Skeletal muscle tissue (tissue), 4 donors: ENCODE measurements around the gene LENEP. TPM values are rescaled to one million over a fixed set of nuclear protein-coding genes. Genes with fewer than 3 reads are reported as not detected.

ENCODE experiments used
- H3K27ac ChIP-seq: one replicate; pipeline ENCODE4 v1.7.0; 2013; ENCODE audit warnings: mild to moderate bottlenecking, low read depth, low read length, inconsistent platforms
- H3K27me3 ChIP-seq, 3 donors: one replicate each; pipeline ENCODE4 v1.7.0; 2013; ENCODE audit warnings: low read length in 3 of 3; ENCODE audit not compliant: control insufficient read depth in 3 of 3, insufficient read depth in 3 of 3
- H3K36me3 ChIP-seq, 3 donors: one replicate each; pipeline ENCODE4 v1.7.0; 2013; ENCODE audit warnings: low read length in 3 of 3; ENCODE audit not compliant: control insufficient read depth in 3 of 3, insufficient read depth in 3 of 3
- H3K4me1 ChIP-seq, 3 donors: one replicate each; pipeline ENCODE4 v1.7.0; 2013; ENCODE audit warnings: low read length in 3 of 3, mild to moderate bottlenecking in 3 of 3; ENCODE audit not compliant: control insufficient read depth in 3 of 3, insufficient read depth in 3 of 3
- H3K4me3 ChIP-seq, 3 donors: one replicate each; pipeline ENCODE4 v1.7.0; 2013; ENCODE audit warnings: low read length in 3 of 3
- H3K9ac ChIP-seq, 3 donors: one replicate each; pipeline ENCODE4 v1.7.0; 2013; ENCODE audit warnings: low read length in 3 of 3, mild to moderate bottlenecking in 3 of 3, moderate library complexity in 2 of 3, low read depth in 1 of 3
- H3K9me3 ChIP-seq, 3 donors: one replicate each; pipeline ENCODE4 v1.7.0; 2013; ENCODE audit warnings: low read length in 3 of 3; ENCODE audit not compliant: control insufficient read depth in 3 of 3
- total RNA-seq: library from RNA; depleted of rRNA; stranded (reverse); fragments of >200 nt; gene quantifications from one replicate; pipeline ENCODE4 v1.2.3, GENCODE V29; 2014
- donor health status: Osteomylitis.

The LENEP gene
- total RNA-seq, 1 donor from 2014 or later: not detected

DNA sequence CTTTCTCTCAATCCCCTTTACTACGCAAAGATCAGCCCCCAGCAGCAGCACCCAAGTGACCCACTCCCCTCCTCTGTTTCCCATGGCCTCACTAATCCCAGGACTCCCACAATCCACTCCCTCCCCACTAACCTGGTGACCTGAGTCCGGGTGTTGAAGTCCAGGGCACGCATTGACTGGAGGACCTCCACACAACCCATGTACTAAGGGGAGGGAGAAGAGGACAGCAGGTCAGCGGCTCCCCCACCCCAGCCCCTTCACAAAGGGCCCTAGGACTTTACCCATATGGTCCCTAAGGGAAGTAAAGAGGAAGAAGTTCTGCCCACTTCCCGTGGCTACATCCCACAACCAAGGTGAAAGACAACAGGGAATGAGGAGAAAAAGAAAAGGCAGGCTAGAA lies 24.1 kb upstream of the LENEP start:
- peak overlapping the region; percentile 99 for H3K27ac ChIP-seq
- peak overlapping the region; percentile 34 to 83 (median 77) for H3K9ac ChIP-seq
- peaks cover 26 to 45% (median 43%) of the 10 kb centered on the region in 3 donors for H3K36me3 ChIP-seq
- no peaks in the 10 kb centered on the region for H3K9me3 ChIP-seq
- H3K4me3 ChIP-seq: peak overlapping the region in 2 of 3 donors; percentile 57 to 67
- no peaks in the 10 kb centered on the region for H3K27me3 ChIP-seq
- H3K4me1 ChIP-seq: peaks cover 52 to 60% (median 53%) of the 10 kb centered on the region in 3 donors

DNA sequence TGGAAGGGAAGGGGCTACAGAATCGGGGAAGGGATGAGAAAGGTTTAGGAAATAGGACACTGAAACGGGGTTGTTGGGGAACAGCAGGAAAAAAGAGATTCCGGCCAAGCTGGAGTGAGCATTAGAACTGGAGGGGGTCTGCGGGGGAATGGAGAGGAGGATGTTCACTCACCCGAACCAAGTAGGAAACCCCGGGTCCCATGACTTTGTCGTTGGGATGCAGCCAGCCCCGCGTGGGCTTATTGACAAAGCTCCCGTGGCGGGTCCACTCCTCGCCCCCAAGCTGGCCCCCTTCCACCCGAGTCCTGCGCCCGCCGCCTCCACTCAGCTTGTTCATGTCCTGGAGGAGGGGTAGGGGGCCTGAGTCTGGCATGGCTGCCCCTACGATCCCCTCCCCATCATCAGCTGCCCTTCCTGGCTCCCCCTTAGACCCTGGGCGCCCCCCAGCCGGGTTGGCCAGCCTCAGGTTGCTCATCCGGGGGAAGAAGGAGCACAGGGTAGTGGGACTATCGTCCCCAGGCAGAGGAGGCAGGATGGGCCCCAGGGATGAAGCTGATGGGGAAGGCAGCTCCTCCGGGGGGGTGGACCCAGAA lies 23.4 kb upstream of the LENEP start:
- Histone ChIP-seq H3K4me1 (peaks cover 56 to 64% (median 56%) of the 10 kb centered on the region in 3 donors), H3K9ac (peak overlapping the region; percentile 75 to 83 (median 77)), H3K4me3 (peak overlapping the region; percentile 57 to 71 (median 67)), H3K9me3 (no peaks in the 10 kb centered on the region), H3K27ac (peak overlapping the region; percentile 99), H3K36me3 (peaks cover 22 to 40% (median 36%) of the 10 kb centered on the region in 3 donors), H3K27me3 (no peaks in the 10 kb centered on the region)

DNA sequence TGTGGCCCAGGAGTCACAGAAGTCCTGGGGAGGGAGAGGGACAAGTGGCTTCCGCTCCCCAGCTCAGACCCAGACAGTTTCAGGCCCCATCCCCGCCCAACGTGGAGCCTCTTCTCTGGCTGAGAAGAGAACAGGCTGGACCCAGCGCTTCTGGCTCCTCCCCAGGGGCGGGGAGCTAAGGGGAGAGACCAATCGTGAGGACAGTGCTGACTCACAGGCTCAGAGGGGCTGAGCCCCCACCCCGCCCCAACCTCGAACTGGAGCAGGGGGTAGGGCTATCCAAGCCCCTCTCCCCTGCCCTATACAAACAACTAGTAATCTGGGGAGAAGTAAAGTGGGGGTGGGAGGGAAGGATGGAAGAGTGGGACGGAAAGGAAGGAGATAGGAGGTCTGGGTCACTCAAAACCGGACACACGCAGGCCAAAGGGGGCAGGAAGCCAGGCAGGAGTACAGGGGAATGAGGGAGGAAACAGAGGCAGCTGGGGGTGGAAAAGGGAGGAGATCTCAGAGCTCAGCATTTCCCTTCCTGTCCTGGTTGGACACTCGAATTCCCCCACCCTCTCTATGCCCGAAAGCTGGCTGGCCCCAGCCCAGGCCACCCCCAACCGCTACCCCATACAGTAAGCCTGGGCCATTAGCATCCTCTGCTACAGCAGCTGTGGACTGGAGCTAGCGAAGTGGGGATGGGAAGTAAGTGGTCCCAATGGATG lies 22.6 kb upstream of the LENEP start, which contains the start of gene SHC1:
Gene SHC1 (minus strand): TSS at position 117 of the 710 bp plus-strand sequence. CDS start 221 bp downstream, outside the sequence.
- no peaks in the 10 kb centered on the region for H3K27me3 ChIP-seq
- peak within 1 kb of the TSS; percentile 75 to 83 (median 77) for H3K9ac ChIP-seq
- peaks cover 56 to 72% (median 63%) of the 10 kb centered on the region in 3 donors for H3K4me1 ChIP-seq

DNA sequence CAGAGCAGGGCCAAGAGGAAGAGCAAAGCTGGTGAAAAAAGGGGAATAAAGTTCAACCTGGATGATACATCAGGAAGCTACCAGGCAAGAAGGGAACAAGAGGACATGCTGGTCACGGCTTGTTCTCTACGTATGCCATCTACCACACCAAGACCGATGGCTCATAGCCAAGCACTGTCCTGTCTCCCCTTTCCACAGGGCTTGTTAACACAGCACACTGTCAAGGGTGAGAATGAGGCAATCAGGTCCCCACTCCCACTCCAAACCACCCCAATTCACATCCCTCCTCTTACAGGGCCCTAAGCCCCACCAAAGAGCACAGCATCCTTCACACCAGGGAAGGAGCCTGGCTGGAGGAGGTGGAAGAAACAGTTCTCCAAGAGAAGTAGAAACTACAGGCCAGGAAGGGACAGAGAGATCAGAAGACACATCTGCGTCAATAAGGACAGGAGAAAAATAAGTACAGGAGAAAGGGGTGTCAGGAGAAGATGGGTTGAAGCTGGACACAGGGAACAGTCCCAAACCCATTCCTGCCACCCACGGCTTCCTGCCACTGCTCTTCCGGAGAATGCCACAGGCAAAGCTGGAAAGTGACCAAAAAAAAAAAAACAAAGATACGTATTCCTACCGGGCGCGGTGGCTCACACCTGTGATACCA lies 21.9 kb upstream of the LENEP start:
- Histone ChIP-seq H3K27ac (peak overlapping the region; percentile 99), H3K9ac (peak overlapping the region; percentile 73 to 83 (median 77)), H3K27me3 (no peaks in the 10 kb centered on the region), H3K4me3 (peak overlapping the region; percentile 57 to 71 (median 67)), H3K9me3 (no peaks in the 10 kb centered on the region), H3K4me1 (peaks cover 60 to 77% (median 66%) of the 10 kb centered on the region in 3 donors), H3K36me3 (peaks cover 9 to 25% (median 22%) of the 10 kb centered on the region in 3 donors)

More for the DNA sequence above, 22.6 kb upstream of the LENEP start, which contains the start of gene SHC1:
- Histone ChIP-seq H3K9me3 (no peaks in the 10 kb centered on the region), H3K36me3 (peaks cover 15 to 32% (median 29%) of the 10 kb centered on the region in 3 donors), H3K27ac (peak within 1 kb of the TSS; percentile 99), H3K4me3 (peak within 1 kb of the TSS; percentile 57 to 71 (median 67))

DNA sequence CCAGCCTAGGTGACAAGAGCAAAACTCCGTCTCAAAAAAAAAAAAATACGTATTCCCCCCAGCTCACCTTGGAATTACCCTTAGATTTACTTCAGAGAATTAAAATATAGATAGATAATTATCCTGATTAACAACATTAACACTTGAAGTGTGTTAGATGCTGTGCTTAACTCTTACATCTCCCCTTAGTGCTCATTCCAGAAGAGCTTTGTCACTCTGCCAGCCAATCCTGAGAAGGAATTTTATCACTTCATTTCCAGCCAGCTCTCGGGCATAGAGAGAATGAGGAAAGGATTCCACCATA lies 21.2 kb upstream of the LENEP start:
- Histone ChIP-seq H3K4me3 (peak overlapping the region; percentile 8 to 55 (median 32)), H3K4me1 (peaks cover 56 to 77% (median 66%) of the 10 kb centered on the region in 3 donors)

DNA sequence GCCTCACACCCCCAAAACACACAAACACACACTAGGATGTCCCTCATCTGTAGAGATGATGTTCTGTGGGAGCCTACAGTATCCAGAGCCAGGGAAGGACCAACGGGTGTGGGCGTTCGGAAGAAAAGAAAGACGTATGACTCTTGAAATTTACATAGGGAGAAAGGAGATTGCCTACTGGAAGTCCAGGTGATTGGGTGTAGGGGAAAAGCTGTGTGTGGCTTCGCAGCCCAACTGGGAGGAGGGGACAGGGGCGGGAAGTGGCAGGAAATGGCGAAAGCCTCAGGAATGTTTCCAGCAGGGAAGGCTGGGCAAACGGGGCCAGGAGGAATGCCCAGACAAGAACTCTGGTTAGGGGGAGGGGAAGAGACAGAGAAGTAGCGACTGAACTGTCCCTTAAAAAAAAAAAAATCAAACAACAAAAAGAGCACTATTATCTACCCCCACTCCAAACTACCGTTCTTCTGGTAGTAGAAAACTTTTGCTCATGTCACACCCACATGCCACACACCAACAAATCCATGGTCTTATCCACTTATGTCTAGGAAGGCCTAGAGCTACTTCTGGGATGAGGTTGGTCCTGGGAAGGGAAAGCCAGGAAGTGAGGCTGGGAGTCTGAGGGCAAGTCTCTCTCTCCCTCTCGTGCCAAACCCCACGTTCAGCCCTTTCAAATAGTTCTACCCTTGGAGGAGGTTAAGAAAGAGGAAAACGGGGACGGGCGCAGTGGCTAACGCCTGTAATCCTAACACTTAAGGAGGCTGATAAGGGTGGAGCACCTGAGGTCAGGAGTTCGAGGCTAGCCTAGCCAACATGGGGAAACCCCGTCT lies 20.7 kb upstream of the LENEP start:
- Histone ChIP-seq H3K4me3 (peak overlapping the region; percentile 55 to 91 (median 71)), H3K9me3 (no peaks in the 10 kb centered on the region), H3K36me3 (peaks cover 3 to 14% (median 12%) of the 10 kb centered on the region in 3 donors), H3K27me3 (no peaks in the 10 kb centered on the region), H3K4me1 (peaks cover 56 to 74% (median 62%) of the 10 kb centered on the region in 3 donors), H3K27ac (peak overlapping the region; percentile 99), H3K9ac (peak overlapping the region; percentile 67 to 95 (median 74))

More for the DNA sequence above, 21.2 kb upstream of the LENEP start:
- peaks cover 9 to 19% (median 17%) of the 10 kb centered on the region in 3 donors for H3K36me3 ChIP-seq
- H3K27me3 ChIP-seq: no peaks in the 10 kb centered on the region
- H3K9me3 ChIP-seq: no peaks in the 10 kb centered on the region
- H3K9ac ChIP-seq: peak overlapping the region; percentile 54 to 95 (median 74)
- peak overlapping the region; percentile 99 for H3K27ac ChIP-seq

DNA sequence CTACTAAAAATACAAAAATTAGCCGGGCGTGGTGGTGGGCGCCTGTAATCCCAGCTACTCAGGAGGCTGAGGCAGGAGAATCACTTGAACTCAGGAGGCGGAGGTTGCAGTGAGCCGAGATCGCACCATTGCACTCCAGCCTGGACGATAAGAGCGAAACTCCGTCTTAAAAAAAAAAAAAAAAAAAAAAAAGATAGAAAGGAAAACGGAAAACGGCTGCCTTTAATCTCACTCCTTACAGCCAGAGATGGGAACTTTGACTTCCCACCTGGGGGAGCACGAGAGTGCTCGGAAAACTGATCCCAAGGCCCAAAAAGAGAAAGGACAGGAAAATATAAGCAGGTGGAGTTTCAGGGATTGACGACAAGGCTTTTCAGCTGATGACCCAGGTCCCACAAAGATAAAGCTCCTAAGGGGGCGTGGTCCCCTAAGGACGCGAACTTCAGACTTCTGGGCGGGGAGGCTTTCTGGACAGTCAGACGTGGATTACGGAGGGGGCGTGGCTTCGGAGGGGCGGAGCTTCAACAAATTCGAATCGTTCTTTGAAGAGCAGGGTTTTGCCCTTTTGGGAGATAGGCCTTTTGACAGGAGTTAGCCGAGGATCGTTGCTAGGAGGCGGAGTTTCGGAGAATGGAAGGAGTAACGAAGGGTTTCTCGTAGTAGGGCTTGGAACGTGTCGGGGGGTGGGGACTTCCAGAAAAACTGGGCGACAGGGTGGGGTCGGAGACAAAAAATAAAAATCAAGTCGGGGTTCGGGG lies 19.9 kb upstream of the LENEP start:
- Histone ChIP-seq H3K36me3 (peaks cover 2 to 12% (median 5%) of the 10 kb centered on the region in 3 donors), H3K9ac (peak overlapping the region; percentile 92 to 98 (median 95)), H3K27me3 (no peaks in the 10 kb centered on the region), H3K27ac (peak overlapping the region; percentile 99), H3K4me3 (peak overlapping the region; percentile 71 to 91 (median 91)), H3K9me3 (no peaks in the 10 kb centered on the region), H3K4me1 (peaks cover 56 to 66% (median 56%) of the 10 kb centered on the region in 3 donors)

DNA sequence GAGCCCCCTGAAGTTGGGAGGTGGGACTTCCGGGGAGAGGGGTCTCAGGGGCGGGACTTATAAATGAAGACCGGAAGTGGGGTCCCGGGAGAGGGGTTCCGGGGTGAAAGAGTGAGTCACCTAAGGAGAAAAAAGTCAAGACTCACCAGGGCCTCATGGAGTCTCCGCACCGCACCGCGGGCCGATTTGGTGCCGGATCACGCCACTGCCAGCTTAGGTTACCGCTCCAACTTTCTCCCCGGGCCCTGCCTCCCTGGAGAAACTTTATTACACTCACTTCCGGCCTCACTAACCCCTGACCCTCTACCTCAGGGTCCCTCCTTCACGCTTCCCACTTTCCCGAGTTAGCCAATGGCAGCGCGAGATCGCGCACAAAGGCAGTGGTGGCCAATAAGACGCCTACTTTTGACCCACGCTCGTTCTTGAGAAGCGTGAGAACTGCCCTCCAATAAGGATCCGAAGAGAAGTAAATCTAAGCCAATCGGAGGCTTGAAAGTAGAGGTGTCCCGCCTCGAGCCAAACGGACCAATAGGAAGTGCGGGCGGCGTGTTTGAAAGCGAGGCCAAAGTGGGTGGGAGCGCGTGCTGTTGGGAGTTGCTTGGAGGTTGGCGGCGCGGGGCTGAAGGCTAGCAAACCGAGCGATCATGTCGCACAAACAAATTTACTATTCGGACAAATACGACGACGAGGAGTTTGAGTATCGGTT lies 19.1 kb upstream of the LENEP start, which contains the start of gene CKS1B:
Gene CKS1B (plus strand): TSS at position 580 of the 706 bp plus-strand sequence. CDS start 65 bp downstream, at position 645.
- Histone ChIP-seq H3K27me3 (no peaks in the 10 kb centered on the region), H3K4me3 (peak within 1 kb of the TSS; percentile 85 to 94 (median 91)), H3K9ac (peak within 1 kb of the TSS; percentile 92 to 98 (median 95)), H3K4me1 (peaks cover 50 to 58% (median 51%) of the 10 kb centered on the region in 3 donors), H3K36me3 (peaks cover 0 to 9% (median 2%) of the 10 kb centered on the region in 3 donors), H3K9me3 (no peaks in the 10 kb centered on the region), H3K27ac (peak within 1 kb of the TSS; percentile 99)
